Brain microvascular endothelial cell (primary cell): Measurements from ENCODE around the gene PTPRA.
"Not testable (repeated sequence)": the region's sequence is repeated elsewhere in the genome, so short reads cannot be mapped to it uniquely, and the experiment has no call there.

Experiments used
- DNase-seq: peaks from one replicate; pipeline ENCODE4 v3.0.0-alpha.2; 2020
- H3K27ac ChIP-seq: fragments of 250-450 bp; sonication (Bioruptor Pico); 2 replicates; pipeline ENCODE4 v1.5.1; 2020; ENCODE audit warnings: mild to moderate bottlenecking, moderate library complexity
- H3K27me3 ChIP-seq: fragments of 250-450 bp; sonication (Bioruptor Pico); replicated peaks from 2 replicates; pipeline ENCODE4 v1.5.1; 2020; ENCODE audit warnings: mild to moderate bottlenecking
- H3K36me3 ChIP-seq: fragments of 250-450 bp; sonication (Bioruptor Pico); replicated peaks from 2 replicates; pipeline ENCODE4 v1.5.1; 2020; ENCODE audit warnings: mild to moderate bottlenecking
- H3K4me3 ChIP-seq: 2 replicates; pipeline ENCODE4 v1.5.1; 2011; ENCODE audit warnings: low read depth, mild to moderate bottlenecking, control low read depth, low read length, moderate library complexity
- CTCF ChIP-seq: IDR thresholded peaks from 2 replicates; pipeline ENCODE4 v1.5.1; 2011; ENCODE audit warnings: low read depth, mild to moderate bottlenecking, moderate library complexity, low read length, control low read depth, inconsistent platforms; ENCODE audit errors: missing control alignments
- in situ Hi-C: cut with HindIII; loops from 2 replicates; pipeline ENCODE4 v1.10.0; 2017; ENCODE audit warnings: low sequenced_read_pairs, low pct_ligation_motif_present

The PTPRA gene

GRCh38 chr20:3013771-3014170, 140.5 kb downstream of the PTPRA start:
- no peaks in the 10 kb centered on the region for H3K27me3 ChIP-seq
- TF ChIP-seq CTCF: no peak
- H3K36me3 ChIP-seq: peaks cover 4% of the 10 kb centered on the region
- in situ Hi-C loops: no loop called here
- no peak for DNase-seq
- H3K27ac ChIP-seq: no peak overlapping the region
- H3K4me3 ChIP-seq: no peak overlapping the region

GRCh38 chr20:3014179-3014578, 140.9 kb downstream of the PTPRA start:
- no peak for TF ChIP-seq CTCF
- Histone ChIP-seq H3K4me3 (no peak overlapping the region), H3K36me3 (peaks cover 4% of the 10 kb centered on the region), H3K27ac (no peak overlapping the region), H3K27me3 (no peaks in the 10 kb centered on the region)
- in situ Hi-C loops: no loop called here
- no peak for DNase-seq

- no peaks in the 10 kb centered on the region for H3K27me3 ChIP-seq
- in situ Hi-C loops: no loop called here
- DNase-seq: no peak
- TF ChIP-seq CTCF: no peak
- no peak overlapping the region for H3K4me3 ChIP-seq
- no peak overlapping the region for H3K27ac ChIP-seq
- peaks cover 4% of the 10 kb centered on the region for H3K36me3 ChIP-seq
These were observed 141.4 kb downstream of the PTPRA start for GRCh38 chr20:3014662-3015061.

GRCh38 chr20:3015302-3015701, 142.0 kb downstream of the PTPRA start:
- H3K36me3 ChIP-seq, DNase-seq, in situ Hi-C loops, H3K4me3 ChIP-seq, H3K27ac ChIP-seq, H3K27me3 ChIP-seq: not testable (repeated sequence)

- Histone ChIP-seq H3K27me3 (no peaks in the 10 kb centered on the region), H3K4me3 (no peak overlapping the region), H3K36me3 (peaks cover 34% of the 10 kb centered on the region), H3K27ac (no peak overlapping the region)
- no peak for DNase-seq
- in situ Hi-C loops: no loop called here
- TF ChIP-seq CTCF: no peak
These were observed 148.0 kb downstream of the PTPRA start for GRCh38 chr20:3021327-3021726.

GRCh38 chr20:3021777-3022176, 148.5 kb downstream of the PTPRA start:
- no peak for TF ChIP-seq CTCF
- no peaks in the 10 kb centered on the region for H3K27me3 ChIP-seq
- H3K4me3 ChIP-seq: no peak overlapping the region
- DNase-seq: no peak
- peaks cover 34% of the 10 kb centered on the region for H3K36me3 ChIP-seq
- in situ Hi-C loops: no loop called here
- no peak overlapping the region for H3K27ac ChIP-seq

- H3K4me3 ChIP-seq, H3K27me3 ChIP-seq, DNase-seq, in situ Hi-C loops, H3K27ac ChIP-seq: not testable (repeated sequence)
- peaks cover 43% of the 10 kb centered on the region for H3K36me3 ChIP-seq
These were observed 149.5 kb downstream of the PTPRA start for GRCh38 chr20:3022559-3023490.
